Loucy (cell line): Measurements from ENCODE around the gene SLTM.
"Not testable (repeated sequence)": the region's sequence is repeated elsewhere in the genome, so short reads cannot be mapped to it uniquely, and the experiment has no call there.

ENCODE experiments used
- H2AFZ ChIP-seq: fragments of 200-600 bp; sonication (generic); 2 replicates; pipeline ENCODE4 v1.6.0; 2016; ENCODE audit warnings: antibody characterized with exemption, mild to moderate bottlenecking, low read length, moderate library complexity
- H3F3A ChIP-seq: fragments of 200-600 bp; 2 replicates; pipeline ENCODE4 v1.6.0; 2016; ENCODE audit warnings: antibody characterized with exemption, low read depth, mild to moderate bottlenecking
- H3K27me3 ChIP-seq: fragments of 200-600 bp; sonication (generic); 2 replicates; pipeline ENCODE4 v1.6.1; 2014; ENCODE audit warnings: low read length, mild to moderate bottlenecking; ENCODE audit not compliant: insufficient read depth, poor library complexity, severe bottlenecking
- H3K36me3 ChIP-seq: fragments of 200-600 bp; sonication (generic); 2 replicates; pipeline ENCODE4 v1.6.1; 2016; ENCODE audit warnings: low read length; ENCODE audit not compliant: insufficient read depth
- H3K4me1 ChIP-seq: fragments of 200-600 bp; sonication (generic); 2 replicates; pipeline ENCODE4 v1.5.1; 2014; ENCODE audit warnings: low read length, mild to moderate bottlenecking; ENCODE audit not compliant: insufficient read depth, poor library complexity, severe bottlenecking
- H3K4me2 ChIP-seq: fragments of 200-600 bp; sonication (generic); 2 replicates; pipeline ENCODE4 v1.6.0; 2014; ENCODE audit warnings: antibody characterized with exemption, low read length, low read depth, mild to moderate bottlenecking; ENCODE audit not compliant: poor library complexity, severe bottlenecking
- H3K4me3 ChIP-seq: fragments of 200-600 bp; sonication (generic); 2 replicates; pipeline ENCODE4 v1.5.1; 2014; ENCODE audit warnings: low read length, mild to moderate bottlenecking, mixed read lengths; ENCODE audit not compliant: poor library complexity, severe bottlenecking
- H3K79me2 ChIP-seq: fragments of 200-600 bp; sonication (generic); 2 replicates; pipeline ENCODE4 v1.6.1; 2014; ENCODE audit warnings: low read length; ENCODE audit not compliant: insufficient read depth
- H3K9ac ChIP-seq: fragments of 200-600 bp; sonication (generic); 2 replicates; pipeline ENCODE4 v1.6.0; 2014; ENCODE audit warnings: mild to moderate bottlenecking, low read depth, low read length, moderate library complexity; ENCODE audit not compliant: poor library complexity, severe bottlenecking
- H3K9me2 ChIP-seq: fragments of 200-600 bp; sonication (generic); replicated peaks from 2 replicates; pipeline ENCODE4 v1.6.1; 2016; ENCODE audit warnings: low read depth, low read length, mixed read lengths
- H3K9me3 ChIP-seq: fragments of 200-600 bp; sonication (generic); 2 replicates; pipeline ENCODE4 v1.6.1; 2014; ENCODE audit warnings: mild to moderate bottlenecking, antibody characterized with exemption, low read length, low read depth; ENCODE audit not compliant: insufficient read depth
- H4K20me1 ChIP-seq: fragments of 200-600 bp; sonication (generic); 2 replicates; pipeline ENCODE4 v1.6.0; 2014; ENCODE audit warnings: antibody characterized with exemption, low read length, mild to moderate bottlenecking; ENCODE audit not compliant: insufficient read depth, poor library complexity, severe bottlenecking
- EZH2phosphoT487 ChIP-seq: fragments of 200-600 bp; IDR thresholded peaks from 2 replicates; pipeline ENCODE4 v1.6.1; 2018; ENCODE audit warnings: antibody characterized with exemption, mild to moderate bottlenecking, moderate library complexity, borderline replicate concordance
- TF ChIP-seq, protein P1 (sequence below): fragments of 200-600 bp; sonication (generic); conservative IDR thresholded peaks from 2 replicates; pipeline ENCODE4 v1.5.1; 2014; ENCODE audit warnings: mild to moderate bottlenecking, antibody characterized with exemption, low read length

The SLTM gene

DNA sequence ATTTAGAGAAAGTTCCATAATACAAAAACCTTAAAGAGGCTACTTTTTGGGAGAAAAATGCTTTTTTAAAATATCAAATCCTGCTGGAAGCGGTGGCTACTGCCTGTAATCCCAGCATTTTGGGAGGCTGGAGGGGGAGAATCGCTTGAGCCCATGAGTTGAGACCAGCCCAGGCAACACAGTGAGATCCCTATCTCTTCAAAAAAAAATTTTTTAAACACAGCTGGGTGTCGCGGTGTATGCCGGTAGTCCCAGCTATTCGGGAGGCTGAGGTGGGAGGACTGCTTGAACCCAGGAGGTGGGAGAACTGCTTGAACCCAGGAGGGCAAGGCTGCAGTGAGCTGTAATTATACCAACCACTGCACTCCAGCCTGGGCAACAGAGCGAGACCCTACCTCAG, 14.2 kb downstream of the SLTM start:
- H3K9ac ChIP-seq, result no peak overlapping the region
- H3K4me3 ChIP-seq, result no peak overlapping the region
- H4K20me1 ChIP-seq, result peaks cover 53% of the 10 kb centered on the region
- no peaks in the 10 kb centered on the region for H3F3A ChIP-seq
- peaks cover 77% of the 10 kb centered on the region for H3K79me2 ChIP-seq
- no peaks in the 10 kb centered on the region for H3K9me2 ChIP-seq
- no peak overlapping the region for H2AFZ ChIP-seq
- peaks cover 43% of the 10 kb centered on the region; the same call in 1 of the 2 replicates for H3K36me3 ChIP-seq
- no peaks in the 10 kb centered on the region for H3K9me3 ChIP-seq
- TF ChIP-seq EZH2phosphoT487, result no peak
- TF ChIP-seq, protein P1, sequence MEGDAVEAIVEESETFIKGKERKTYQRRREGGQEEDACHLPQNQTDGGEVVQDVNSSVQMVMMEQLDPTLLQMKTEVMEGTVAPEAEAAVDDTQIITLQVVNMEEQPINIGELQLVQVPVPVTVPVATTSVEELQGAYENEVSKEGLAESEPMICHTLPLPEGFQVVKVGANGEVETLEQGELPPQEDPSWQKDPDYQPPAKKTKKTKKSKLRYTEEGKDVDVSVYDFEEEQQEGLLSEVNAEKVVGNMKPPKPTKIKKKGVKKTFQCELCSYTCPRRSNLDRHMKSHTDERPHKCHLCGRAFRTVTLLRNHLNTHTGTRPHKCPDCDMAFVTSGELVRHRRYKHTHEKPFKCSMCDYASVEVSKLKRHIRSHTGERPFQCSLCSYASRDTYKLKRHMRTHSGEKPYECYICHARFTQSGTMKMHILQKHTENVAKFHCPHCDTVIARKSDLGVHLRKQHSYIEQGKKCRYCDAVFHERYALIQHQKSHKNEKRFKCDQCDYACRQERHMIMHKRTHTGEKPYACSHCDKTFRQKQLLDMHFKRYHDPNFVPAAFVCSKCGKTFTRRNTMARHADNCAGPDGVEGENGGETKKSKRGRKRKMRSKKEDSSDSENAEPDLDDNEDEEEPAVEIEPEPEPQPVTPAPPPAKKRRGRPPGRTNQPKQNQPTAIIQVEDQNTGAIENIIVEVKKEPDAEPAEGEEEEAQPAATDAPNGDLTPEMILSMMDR, result no peak
- H3K4me1 ChIP-seq, result peaks cover 12% of the 10 kb centered on the region
- H3K4me2 ChIP-seq, result no peak overlapping the region
- no peaks in the 10 kb centered on the region for H3K27me3 ChIP-seq

DNA sequence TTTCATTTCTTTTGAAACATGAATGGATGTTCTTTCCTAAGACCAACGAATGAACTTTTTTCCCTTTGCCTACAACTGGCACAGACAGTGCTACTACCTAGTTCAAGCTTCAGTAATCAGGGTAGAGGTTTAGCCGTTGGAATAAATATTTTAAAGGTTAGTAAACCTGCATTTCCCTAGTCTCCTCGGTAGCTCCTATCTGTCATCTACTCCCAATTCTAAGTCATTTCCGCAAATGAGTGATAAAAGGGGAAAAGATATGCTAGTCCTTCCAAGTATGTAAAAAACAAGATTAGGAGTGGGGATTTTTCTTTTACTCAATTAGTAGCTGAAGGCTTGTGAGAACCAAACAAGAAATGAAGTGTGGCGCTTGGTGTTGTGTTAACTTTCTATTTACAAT, 15.2 kb downstream of the SLTM start:
- no peak overlapping the region for H3K4me2 ChIP-seq
- H3K9me3 ChIP-seq, result no peaks in the 10 kb centered on the region
- H3K36me3 ChIP-seq, result peaks cover 52% of the 10 kb centered on the region; the same call in 1 of the 2 replicates
- no peak overlapping the region for H3K4me3 ChIP-seq
- H2AFZ ChIP-seq, result no peak overlapping the region
- no peaks in the 10 kb centered on the region for H3K27me3 ChIP-seq
- H3K4me1 ChIP-seq, result peaks cover 4% of the 10 kb centered on the region
- peaks cover 43% of the 10 kb centered on the region for H4K20me1 ChIP-seq
- H3F3A ChIP-seq, result no peaks in the 10 kb centered on the region
- no peaks in the 10 kb centered on the region for H3K9me2 ChIP-seq
- TF ChIP-seq EZH2phosphoT487, result no peak
- TF ChIP-seq, protein P1, result no peak
- no peak overlapping the region for H3K9ac ChIP-seq
- H3K79me2 ChIP-seq, result peaks cover 70% of the 10 kb centered on the region

DNA sequence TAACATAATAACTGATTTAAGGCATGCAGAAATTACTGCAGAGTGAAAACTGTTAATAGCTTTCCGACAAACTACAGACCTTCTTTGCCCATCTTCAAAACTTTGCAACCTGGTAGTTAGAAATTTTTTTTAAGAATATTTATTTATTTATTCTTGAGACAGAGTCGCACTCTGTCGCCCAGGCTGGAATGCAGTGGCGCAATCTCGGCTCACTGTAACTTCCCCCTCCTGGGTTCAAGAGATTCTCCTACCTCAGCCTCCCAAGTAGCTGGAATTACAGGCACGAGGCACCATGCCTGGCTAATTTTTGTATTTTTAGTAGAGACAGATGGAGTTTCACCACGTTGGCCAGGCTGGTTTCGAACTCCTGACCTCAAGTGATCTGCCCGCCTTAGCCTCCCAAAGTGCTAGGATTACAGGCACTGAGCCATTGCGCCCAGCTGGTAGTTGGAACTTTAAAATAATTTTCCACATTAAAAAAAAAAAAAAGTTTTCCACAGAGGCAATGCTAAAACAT, 15.8 kb downstream of the SLTM start:
- peaks cover 64% of the 10 kb centered on the region for H3K79me2 ChIP-seq
- H3K9me3 ChIP-seq, result not testable (repeated sequence)
- peaks cover 56% of the 10 kb centered on the region; the same call in 1 of the 2 replicates for H3K36me3 ChIP-seq

DNA sequence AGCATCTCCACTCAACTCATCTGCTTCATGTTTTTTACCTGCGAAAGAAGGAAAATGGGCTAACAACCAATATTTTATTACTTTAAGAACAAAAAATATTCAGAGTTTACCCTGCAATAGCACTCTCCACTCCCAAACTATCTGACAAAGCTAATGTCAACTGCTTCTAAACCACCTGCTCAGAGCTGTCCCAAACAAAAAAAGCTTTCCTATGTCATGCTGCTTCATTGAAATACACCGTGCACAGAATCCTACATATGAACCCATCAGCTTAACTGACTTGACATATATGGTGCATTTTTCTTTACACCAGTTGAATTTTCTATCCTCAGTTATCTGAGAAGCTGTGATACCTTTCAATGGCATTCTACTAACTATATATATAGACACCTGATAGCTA, 16.5 kb downstream of the SLTM start:
- Histone ChIP-seq H3K4me3 (no peak overlapping the region), H3K79me2 (peaks cover 60% of the 10 kb centered on the region), H3K9me3 (no peaks in the 10 kb centered on the region), H3F3A (no peaks in the 10 kb centered on the region), H2AFZ (no peak overlapping the region), H3K9ac (no peak overlapping the region), H3K9me2 (no peaks in the 10 kb centered on the region), H4K20me1 (peaks cover 41% of the 10 kb centered on the region), H3K4me1 (no peaks in the 10 kb centered on the region), H3K4me2 (no peak overlapping the region), H3K27me3 (no peaks in the 10 kb centered on the region), H3K36me3 (peaks cover 62% of the 10 kb centered on the region; the same call in 1 of the 2 replicates)
- TF ChIP-seq, protein P1, result no peak
- TF ChIP-seq EZH2phosphoT487, result no peak

More for the DNA sequence above, 15.8 kb downstream of the SLTM start:
- not testable (repeated sequence) for H3K4me1 ChIP-seq, H2AFZ ChIP-seq, H3K4me2 ChIP-seq, H3K9ac ChIP-seq, H3K9me2 ChIP-seq, H3F3A ChIP-seq, H3K27me3 ChIP-seq, H3K4me3 ChIP-seq
- H4K20me1 ChIP-seq, result peaks cover 41% of the 10 kb centered on the region
